Neural crest cell (in vitro differentiated cells): ENCODE results near the gene ZBTB38. TPM values are rescaled to one million over a fixed set of nuclear protein-coding genes. Genes with fewer than 3 reads are reported as not detected.

Source experiments
- DNase-seq: peaks from one replicate; pipeline ENCODE4 v3.0.0; 2021; ENCODE audit warnings: low read depth, mixed read lengths, low spot score
- H3K27ac Mint-ChIP-seq: one replicate; pipeline ENCODE4 v1.8.0; 2021; ENCODE audit warnings: mild to moderate bottlenecking, mixed read lengths; ENCODE audit not compliant: unreplicated experiment
- H3K27me3 Mint-ChIP-seq: 2 replicates; pipeline ENCODE4 v1.8.0; 2021; ENCODE audit warnings: low read depth, mild to moderate bottlenecking, mixed read lengths
- H3K36me3 Mint-ChIP-seq: 2 replicates; pipeline ENCODE4 v1.8.0; 2021; ENCODE audit warnings: low read depth, mild to moderate bottlenecking, mixed read lengths
- H3K4me1 Mint-ChIP-seq: 2 replicates; pipeline ENCODE4 v1.8.0; 2021; ENCODE audit warnings: mixed read lengths
- H3K4me3 Mint-ChIP-seq: one replicate; pipeline ENCODE4 v1.8.0; 2021; ENCODE audit warnings: mild to moderate bottlenecking, mixed read lengths
- H3K9me3 Mint-ChIP-seq: 2 replicates; pipeline ENCODE4 v1.8.0; 2021; ENCODE audit warnings: mixed read lengths
- CTCF ChIP-seq: fragments of 200-600 bp; sonication (generic); conservative IDR thresholded peaks from 2 replicates; pipeline ENCODE4 v1.5.0; 2021; ENCODE audit warnings: antibody characterized with exemption, mild to moderate bottlenecking
- total RNA-seq: library from RNA; stranded (reverse); gene quantifications from 2 replicates; pipeline ENCODE4 v1.2.1, GENCODE V29; 2021

The ZBTB38 gene
- total RNA-seq, 1 donor from 2014 or later = 27.9 TPM

DNA sequence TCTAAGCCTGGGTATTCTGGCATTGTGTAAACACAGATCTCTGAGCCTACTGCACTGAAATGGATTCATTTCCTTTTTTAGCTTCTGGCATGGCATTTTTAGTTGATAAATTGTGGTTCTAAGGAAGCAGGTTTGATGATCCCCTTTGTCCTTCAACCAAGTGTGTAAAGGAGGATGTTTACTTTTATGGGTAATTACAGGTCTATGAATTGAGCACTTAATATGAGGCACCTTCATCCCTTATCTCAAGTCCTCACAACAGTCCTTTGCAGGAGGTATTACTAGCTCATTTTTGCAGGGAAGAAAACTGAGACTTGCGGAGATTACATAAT lies 30.8 kb upstream of the ZBTB38 start:
- Mint-ChIP-seq H3K4me1 (peaks cover 21% of the 10 kb centered on the region), H3K9me3 (peaks cover 17% of the 10 kb centered on the region), H3K4me3 (no peak overlapping the region), H3K27me3 (no peaks in the 10 kb centered on the region), H3K27ac (peak overlapping the region; percentile 70), H3K36me3 (no peaks in the 10 kb centered on the region)
- no peak for TF ChIP-seq CTCF
- DNase-seq = no peak

DNA sequence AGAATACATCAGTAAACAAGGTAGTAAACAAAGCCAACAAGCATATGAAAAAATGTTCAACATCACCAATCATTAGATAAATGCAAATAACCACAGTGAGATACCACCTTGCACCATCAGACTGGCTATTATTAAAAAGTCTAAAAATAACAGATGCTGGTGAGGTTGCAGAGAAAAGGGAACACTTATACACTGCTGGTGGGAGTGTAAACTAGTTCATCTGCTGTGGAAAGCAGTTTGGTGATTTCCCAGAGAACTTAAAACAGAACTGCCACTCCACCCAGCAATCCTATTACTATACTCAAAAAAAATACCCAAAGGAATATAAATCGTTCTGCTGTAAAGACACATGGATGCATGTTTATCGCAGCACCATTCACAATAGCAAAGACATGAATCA lies 30.3 kb upstream of the ZBTB38 start:
- H3K4me1 Mint-ChIP-seq = peaks cover 16% of the 10 kb centered on the region
- no peaks in the 10 kb centered on the region for H3K36me3 Mint-ChIP-seq
- peaks cover 20% of the 10 kb centered on the region for H3K9me3 Mint-ChIP-seq
- DNase-seq = no peak
- H3K27ac Mint-ChIP-seq = no peak overlapping the region
- TF ChIP-seq CTCF = no peak
- H3K27me3 Mint-ChIP-seq = no peaks in the 10 kb centered on the region
- H3K4me3 Mint-ChIP-seq = no peak overlapping the region

DNA sequence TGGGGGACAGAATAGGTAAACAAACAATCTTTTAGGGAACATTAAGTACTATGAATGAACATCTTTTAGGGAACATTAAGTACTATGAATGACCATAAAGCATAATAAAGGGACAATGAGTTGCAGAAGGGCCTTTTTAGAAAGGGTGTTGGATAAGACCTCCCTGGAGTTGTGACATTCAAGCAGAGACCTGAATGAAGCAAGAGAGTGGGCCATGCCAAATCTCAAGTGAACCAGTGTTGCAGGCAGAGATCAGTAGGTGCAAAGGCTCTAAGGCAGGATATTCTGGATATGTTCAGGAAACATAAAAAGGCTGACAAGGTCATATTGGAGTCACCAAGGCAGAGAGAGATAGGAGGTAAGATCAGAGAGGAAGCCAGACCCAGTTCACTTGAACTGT lies 29.4 kb upstream of the ZBTB38 start:
- no peaks in the 10 kb centered on the region for H3K36me3 Mint-ChIP-seq
- H3K27ac Mint-ChIP-seq = no peak overlapping the region
- H3K9me3 Mint-ChIP-seq = peaks cover 22% of the 10 kb centered on the region
- peaks cover 15% of the 10 kb centered on the region for H3K4me1 Mint-ChIP-seq
- no peak overlapping the region for H3K4me3 Mint-ChIP-seq
- H3K27me3 Mint-ChIP-seq = no peaks in the 10 kb centered on the region
- no peak for TF ChIP-seq CTCF
- DNase-seq = no peak

DNA sequence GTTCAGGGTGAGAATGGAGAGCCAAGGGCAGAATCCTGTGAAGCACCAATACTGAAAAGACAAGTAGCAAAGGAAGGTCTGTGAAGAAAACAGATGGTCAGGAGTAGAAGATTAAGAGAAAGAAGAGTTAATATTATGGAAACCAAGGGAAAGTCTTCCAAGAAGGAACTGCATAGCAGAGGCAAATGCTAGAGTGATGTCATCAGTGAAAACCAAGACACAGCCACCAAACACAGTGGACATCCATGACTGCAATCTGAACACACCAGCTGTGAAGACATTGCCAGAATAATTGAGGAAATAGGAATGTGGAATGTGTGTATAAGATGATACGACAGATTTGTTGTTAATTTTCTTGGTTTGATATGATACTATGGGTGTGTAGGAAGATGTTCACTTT lies 26.8 kb upstream of the ZBTB38 start:
- DNase-seq = no peak
- Mint-ChIP-seq H3K4me3 (no peak overlapping the region), H3K27ac (no peak overlapping the region), H3K27me3 (no peaks in the 10 kb centered on the region), H3K9me3 (peaks cover 22% of the 10 kb centered on the region), H3K4me1 (peaks cover 11% of the 10 kb centered on the region), H3K36me3 (no peaks in the 10 kb centered on the region)
- TF ChIP-seq CTCF = no peak

- Mint-ChIP-seq H3K4me1 (peaks cover 10% of the 10 kb centered on the region), H3K27me3 (no peaks in the 10 kb centered on the region), H3K9me3 (peaks cover 22% of the 10 kb centered on the region), H3K36me3 (no peaks in the 10 kb centered on the region), H3K4me3 (no peak overlapping the region), H3K27ac (no peak overlapping the region)
- no peak for TF ChIP-seq CTCF
- no peak for DNase-seq
Measured at GRCh38 chr3:141342386-141342785, 25.9 kb upstream of the ZBTB38 start.

- H3K36me3 Mint-ChIP-seq = no peaks in the 10 kb centered on the region
- H3K9me3 Mint-ChIP-seq = peaks cover 22% of the 10 kb centered on the region
- H3K4me1 Mint-ChIP-seq = peaks cover 7% of the 10 kb centered on the region
- no peak for TF ChIP-seq CTCF
- no peak overlapping the region for H3K4me3 Mint-ChIP-seq
- H3K27me3 Mint-ChIP-seq = no peaks in the 10 kb centered on the region
- no peak for DNase-seq
- no peak overlapping the region for H3K27ac Mint-ChIP-seq
Measured at GRCh38 chr3:141343077-141343476, 25.2 kb upstream of the ZBTB38 start.
